Astrocyte (in vitro differentiated cells and primary cell): ENCODE measurements around the gene CYLD.

Experiments used
- CTCF ChIP-seq: IDR thresholded peaks from 2 replicates; pipeline ENCODE4 v1.5.1; 2011; ENCODE audit warnings: low read depth, mild to moderate bottlenecking, inconsistent platforms, low read length, moderate library complexity; ENCODE audit not compliant: insufficient read depth
- EZH2 ChIP-seq: IDR thresholded peaks from 2 replicates; pipeline ENCODE4 v1.6.1; 2012; ENCODE audit warnings: mild to moderate bottlenecking, low read length, inconsistent platforms; ENCODE audit not compliant: insufficient read depth

DNA sequence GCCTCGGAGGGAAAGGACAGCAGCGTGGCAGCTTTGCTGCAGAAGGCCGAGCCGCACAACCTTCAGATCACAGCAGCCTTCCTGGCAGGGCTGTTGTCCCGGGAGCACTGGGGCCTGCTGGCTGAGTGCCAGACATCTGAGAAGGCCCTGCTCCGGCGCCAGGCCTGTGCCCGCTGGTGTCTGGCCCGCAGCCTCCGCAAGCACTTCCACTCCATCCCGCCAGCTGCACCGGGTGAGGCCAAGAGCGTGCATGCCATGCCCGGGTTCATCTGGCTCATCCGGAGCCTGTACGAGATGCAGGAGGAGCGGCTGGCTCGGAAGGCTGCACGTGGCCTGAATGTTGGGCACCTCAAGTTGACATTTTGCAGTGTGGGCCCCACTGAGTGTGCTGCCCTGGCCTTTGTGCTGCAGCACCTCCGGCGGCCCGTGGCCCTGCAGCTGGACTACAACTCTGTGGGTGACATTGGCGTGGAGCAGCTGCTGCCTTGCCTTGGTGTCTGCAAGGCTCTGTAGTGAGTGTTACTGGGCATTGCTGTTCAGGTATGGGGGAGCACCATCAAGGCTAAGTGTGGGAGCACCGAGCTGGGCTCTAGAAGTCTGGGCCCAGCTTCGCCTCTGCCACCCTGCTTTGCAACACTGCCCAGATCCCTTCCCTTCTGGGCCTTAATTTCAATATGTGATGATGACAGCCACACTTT lies 29.9 kb upstream of the CYLD start:
- TF ChIP-seq CTCF (no peak), EZH2 (no peak)
